HG02763 (cell line): ENCODE results near the gene STX10.

Experiments used
- ATAC-seq: cut with Tn5 transposase; IDR thresholded peaks from one replicate; pipeline ENCODE4 v1.9.1; 2021; ENCODE audit warnings: mild to moderate bottlenecking, moderate library complexity; ENCODE audit not compliant: unreplicated experiment

STX10 gene

DNA sequence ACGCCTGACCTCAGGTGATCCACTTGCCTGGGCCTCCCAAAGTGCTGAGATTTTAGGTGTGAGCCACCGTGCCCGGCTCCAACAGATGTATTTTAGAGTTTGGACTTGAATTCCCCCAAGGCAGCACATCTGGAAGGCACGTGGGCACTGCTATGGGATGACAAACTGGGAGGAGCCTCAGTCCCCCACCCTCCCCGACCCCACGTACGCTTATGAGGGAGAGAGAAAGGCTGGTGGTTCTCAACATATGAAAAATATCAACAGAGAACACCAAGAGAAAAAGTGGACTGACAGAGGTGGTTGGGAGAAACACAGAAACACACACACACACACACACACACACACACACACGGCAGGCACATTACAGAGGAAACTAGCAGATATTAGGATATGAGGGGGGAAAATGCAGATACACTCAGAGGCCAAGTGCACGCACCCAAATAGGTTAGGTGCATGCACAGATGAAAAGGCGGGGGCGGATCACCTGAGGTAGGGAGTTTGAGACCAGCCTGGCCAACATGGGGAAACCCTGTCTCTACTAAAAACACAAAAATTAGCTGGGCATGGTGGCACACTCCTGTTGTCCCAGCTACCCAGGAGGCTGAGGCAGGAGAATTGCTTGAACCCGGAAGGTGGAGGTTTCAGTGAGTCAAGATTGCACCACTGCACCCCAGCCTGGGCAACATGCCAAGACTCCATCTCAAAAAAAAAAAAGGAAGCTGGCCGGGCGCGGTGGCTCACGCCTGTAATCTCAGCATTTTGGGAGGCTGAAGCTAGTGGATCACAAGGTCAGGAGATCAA, 3.2 kb downstream of the STX10 start:
- ATAC-seq = no peak

- no peak for ATAC-seq
Measured at GRCh38 chr19:13139633-13140311, 10.4 kb downstream of the STX10 start.

DNA sequence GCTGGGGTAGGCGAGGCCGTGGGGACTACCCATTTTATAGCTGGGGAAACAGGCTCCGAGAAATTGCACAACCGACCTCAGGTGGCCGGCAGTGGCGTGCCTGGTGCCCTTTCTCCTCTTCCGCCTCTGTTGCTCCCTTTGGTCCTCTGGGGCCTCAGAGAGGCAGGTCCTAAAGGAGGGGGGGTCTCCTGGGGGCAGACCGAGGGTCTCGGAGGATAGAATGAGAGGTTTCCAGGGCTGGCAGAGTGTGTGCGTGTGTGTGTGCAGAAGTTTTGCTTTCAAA, 11.3 kb downstream of the STX10 start:
- no peak for ATAC-seq

DNA sequence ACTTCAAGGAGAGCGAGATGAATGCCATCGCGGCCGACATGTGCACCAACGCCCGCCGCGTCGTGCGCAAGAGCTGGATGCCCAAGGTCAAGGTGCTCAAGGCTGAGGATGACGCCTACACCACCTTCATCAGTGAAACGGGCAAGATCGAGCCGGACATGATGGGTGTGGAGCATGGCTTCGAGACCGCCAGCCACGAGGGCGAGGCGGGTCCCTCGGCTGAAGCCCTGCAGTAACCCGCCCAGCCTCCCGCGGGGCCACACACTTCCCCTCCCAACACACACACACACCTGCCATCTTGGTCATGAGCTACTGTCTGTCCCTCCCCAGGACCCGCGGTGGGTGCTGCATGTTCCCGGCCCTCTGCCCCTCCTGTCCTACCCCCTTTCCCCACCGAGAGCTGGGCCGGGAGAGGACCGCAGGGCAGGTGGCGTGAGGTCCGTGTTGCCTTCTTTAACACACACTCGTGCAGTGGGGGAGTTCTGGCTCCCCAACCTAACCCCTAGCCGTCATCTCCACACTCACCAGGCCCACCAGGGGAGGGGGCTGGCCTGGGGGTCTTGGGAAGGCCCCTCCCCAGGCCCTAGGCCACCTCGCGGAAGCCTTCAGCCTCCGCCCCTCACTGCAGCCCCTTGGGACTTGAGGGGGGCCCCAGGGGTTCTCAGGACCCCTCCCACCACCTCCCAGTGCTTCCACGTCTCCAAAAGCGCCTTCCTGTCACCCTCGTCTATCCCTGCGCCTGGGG, 11.8 kb downstream of the STX10 start:
- no peak for ATAC-seq

DNA sequence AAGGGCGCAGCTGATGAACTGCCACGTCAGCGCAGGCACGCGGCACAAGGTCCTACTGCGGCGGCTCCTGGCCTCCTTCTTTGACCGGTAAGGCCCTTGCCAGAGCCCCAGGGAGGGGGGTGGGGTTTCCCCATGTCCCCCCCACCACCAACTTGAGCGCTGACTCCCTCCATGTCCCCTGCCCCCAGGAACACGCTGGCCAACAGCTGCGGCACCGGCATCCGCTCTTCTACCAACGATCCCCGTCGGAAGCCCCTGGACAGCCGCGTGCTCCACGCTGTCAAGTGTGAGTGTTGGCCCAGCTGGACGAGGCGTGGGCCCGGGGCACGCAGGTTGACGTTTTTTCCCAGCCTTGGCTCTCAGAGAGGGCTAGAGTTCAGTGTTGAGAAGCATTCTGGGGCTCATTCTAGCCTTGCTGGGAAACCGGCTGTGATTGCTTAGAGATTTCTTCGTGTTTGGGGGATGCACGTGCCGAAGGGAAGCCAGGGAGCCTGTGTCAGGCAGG, 12.8 kb downstream of the STX10 start:
- ATAC-seq = no peak

- no peak for ATAC-seq
Measured at GRCh38 chr19:13135068-13136062, 14.8 kb downstream of the STX10 start.

DNA sequence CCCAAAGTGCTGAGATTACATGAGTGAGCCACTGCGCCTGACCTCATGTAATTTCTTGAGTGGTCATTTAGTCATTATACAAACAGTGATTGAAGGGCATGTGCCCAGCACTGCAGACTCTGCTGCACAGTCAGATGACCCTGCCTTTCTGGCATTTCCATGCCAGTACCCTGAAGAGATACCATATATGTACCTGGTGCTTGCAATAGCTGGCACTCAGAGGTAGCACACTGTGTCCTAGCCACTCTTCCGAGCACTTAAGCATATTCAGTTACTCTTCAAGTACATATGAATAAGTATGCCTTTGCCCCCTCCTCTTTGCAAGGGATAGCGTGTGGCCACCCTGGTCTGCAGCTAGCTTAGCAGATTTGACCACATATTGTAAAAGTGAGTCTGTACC, 15.5 kb downstream of the STX10 start:
- ATAC-seq = no peak

DNA sequence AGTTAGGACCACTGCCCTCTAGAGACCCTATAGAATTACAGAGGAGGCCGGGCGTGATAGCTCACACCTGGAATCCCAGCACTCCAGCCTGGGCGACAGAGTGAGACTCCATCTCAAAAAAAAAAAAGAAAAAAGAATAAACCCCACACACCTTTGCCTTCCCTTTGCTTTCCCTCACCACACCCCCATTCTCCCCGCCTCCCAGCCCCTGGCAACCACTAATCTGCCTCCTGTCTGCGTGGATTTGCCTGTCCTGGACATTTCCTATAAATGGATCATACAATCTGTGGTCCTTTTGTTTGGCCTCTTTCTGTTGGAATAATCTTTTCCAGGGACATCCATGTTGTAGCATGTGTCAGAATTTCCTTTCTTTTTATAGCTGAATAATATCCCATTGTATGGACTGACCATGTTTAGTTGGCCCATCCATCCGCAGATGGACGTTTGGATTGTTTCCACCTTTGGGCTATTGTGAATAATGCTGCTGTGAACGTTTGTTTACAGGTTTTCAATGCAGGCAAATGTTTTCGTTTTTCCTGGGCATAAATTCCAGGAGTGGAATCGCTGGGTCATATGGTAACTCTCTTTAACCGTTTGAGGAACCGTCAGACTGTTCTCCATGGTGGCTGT, 16.8 kb downstream of the STX10 start:
- no peak for ATAC-seq

DNA sequence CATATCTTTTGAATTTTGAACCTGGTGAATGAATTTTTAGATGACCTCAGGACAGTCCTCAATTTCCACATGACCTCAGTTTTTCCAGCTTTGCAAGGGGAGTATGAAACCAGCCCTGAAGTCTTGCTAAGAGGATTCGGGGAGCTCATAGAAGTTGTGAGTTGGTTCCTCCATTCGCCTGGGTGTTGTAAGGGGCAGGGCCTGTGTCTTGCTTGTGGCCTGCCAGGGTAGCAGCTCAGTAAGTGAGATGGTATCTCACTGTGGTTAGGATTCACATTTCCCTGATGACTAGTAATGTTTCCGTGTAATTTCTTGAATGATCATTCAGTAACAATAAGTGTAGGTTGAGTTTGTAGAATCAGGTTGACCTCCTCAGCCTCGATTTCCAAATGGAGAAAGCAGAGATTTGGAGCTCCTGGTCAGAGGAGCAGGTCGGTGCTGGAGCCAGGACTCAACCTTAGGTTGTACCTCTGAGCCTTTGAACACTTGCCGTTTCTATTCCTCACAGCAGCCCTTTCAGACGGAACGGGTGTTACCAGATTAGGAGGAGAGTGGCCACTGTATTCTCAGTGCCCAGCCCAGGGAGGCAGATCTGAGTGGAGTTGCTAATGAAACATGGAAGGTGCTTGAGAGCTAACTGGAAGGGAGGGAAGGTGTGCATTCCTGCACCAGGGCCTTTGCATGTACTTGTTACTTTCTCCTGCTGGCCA, 17.5 kb downstream of the STX10 start:
- no peak for ATAC-seq

- ATAC-seq = no peak
Measured at GRCh38 chr19:13130886-13131490, 19.2 kb downstream of the STX10 start.

DNA sequence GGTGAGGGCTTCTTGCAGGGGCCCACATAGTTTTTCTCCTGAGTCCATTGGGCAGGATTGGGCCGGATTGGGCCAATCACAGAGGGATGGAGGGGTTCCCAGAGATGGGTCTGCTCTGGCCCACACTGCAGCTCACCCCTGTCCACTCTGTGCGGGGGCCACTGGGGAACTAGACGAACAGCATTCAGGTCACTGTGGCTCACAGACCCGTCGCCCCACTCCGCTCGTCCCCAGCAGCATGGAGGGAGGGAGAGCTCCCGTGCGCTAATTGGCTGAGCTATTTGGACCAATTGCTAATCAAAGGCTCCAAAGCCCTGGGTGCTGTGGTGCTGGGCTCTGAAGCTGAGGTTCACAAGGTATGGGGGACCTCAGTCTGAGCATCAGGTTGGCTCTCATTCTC, 20.8 kb downstream of the STX10 start:
- no peak for ATAC-seq

GRCh38 chr19:13128583-13128982, 21.6 kb downstream of the STX10 start:
- no peak for ATAC-seq

GRCh38 chr19:13127811-13128575, 22.2 kb downstream of the STX10 start:
- no peak for ATAC-seq

- ATAC-seq = no peak
Measured at GRCh38 chr19:13127051-13127450, 23.1 kb downstream of the STX10 start.

DNA sequence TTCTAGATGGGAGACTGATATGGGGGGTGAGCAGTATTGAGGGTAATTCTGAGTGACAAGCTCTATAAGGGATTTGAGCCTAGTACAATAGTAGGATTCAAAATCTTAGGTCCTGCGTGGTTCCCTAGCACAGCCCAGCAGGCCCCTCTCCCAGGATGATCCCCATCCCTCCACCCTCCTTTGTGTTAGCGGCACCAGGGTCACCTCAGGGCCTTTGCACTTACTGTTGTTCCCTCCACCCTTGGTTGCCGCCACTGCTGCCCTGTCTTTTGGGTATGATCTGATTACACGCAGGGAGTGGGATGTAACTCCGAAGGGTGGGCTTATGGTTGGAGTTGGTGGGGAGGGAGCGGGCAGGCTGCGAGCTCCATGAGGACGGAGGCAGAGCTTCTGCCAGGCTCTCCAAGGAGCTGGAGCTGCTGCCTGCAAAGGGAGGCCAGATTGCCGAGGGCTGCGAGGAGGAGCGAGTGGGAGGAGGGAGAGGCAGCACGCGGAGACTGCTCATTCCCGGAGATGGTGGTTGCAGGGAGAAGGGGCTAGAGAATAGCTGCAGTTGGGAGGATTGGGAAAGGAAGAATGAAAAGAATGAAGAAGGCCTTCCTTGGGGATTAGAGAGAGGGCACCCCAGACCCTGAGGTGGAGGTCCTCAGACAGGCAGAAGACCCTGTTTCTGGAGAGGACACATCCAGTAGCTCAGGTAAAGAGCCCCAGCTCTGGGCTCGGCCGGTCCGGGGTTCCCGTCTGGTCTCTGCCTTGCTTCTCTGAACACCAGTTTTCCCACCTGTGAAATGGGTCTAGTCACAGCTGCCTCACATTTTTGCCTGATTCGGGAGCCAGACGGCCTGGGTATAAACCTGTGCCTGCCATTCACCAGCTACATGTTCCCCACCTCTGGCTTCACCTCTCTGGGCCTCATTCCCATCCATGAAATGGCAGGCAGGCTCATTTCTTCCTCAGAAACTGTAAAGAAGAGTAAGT, 26.9 kb downstream of the STX10 start:
- no peak for ATAC-seq

- ATAC-seq = no peak
Measured at GRCh38 chr19:13122275-13122878, 27.8 kb downstream of the STX10 start.
